Measurements from ENCODE around the gene TPX2. TPM values are rescaled to one million over a fixed set of nuclear protein-coding genes. Genes with fewer than 3 reads are reported as not detected.
"Not testable (repeated sequence)": the region's sequence is repeated elsewhere in the genome, so short reads cannot be mapped to it uniquely, and the experiment has no call there.

TPX2 gene
- total RNA-seq, 2 donors from 2014 or later = 122 to 142 TPM

- no peak within 1 kb of the TSS for H3K27ac Mint-ChIP-seq
- ATAC-seq (replicated peaks) = no peak
- H3K9me3 Mint-ChIP-seq = no peaks in the 10 kb centered on the region
- H3K36me3 Mint-ChIP-seq (ENCODE audit: low read depth) = no peaks in the 10 kb centered on the region
- H3K4me3 Mint-ChIP-seq = no peak within 1 kb of the TSS
- no peaks in the 10 kb centered on the region for H3K27me3 Mint-ChIP-seq
- H3K4me1 Mint-ChIP-seq = no peaks in the 10 kb centered on the region
Measured at GRCh38 chr20:31819083-31819784, 80.1 kb downstream of the TPX2 start, which contains the start of gene MYLK2. MYLK2 (plus strand) TSS chr20:31819356; CDS start chr20:31819581, 225 bp downstream.

GRCh38 chr20:31820228-31820627 is 81.1 kb downstream of the TPX2 start:
- Mint-ChIP-seq H3K9me3 (no peaks in the 10 kb centered on the region), H3K27me3 (no peaks in the 10 kb centered on the region)

GRCh38 chr20:31821427-31821826 is 82.3 kb downstream of the TPX2 start:
- Mint-ChIP-seq H3K4me1 (no peaks in the 10 kb centered on the region), H3K36me3 (ENCODE audit: low read depth) (no peaks in the 10 kb centered on the region), H3K9me3 (no peaks in the 10 kb centered on the region), H3K4me3 (no peak overlapping the region), H3K27ac (no peak overlapping the region), H3K27me3 (no peaks in the 10 kb centered on the region)
- no peak for ATAC-seq (replicated peaks)

More at GRCh38 chr20:31820228-31820627, 81.1 kb downstream of the TPX2 start:
- H3K4me1 Mint-ChIP-seq = no peaks in the 10 kb centered on the region
- H3K36me3 Mint-ChIP-seq (ENCODE audit: low read depth) = no peaks in the 10 kb centered on the region
- no peak for ATAC-seq (replicated peaks)
- H3K4me3 Mint-ChIP-seq = no peak overlapping the region
- no peak overlapping the region for H3K27ac Mint-ChIP-seq

- peak; percentile 84 for ATAC-seq (replicated peaks)
- peak overlapping the region; percentile 10 for H3K4me3 Mint-ChIP-seq
- no peaks in the 10 kb centered on the region for H3K4me1 Mint-ChIP-seq
- no peaks in the 10 kb centered on the region for H3K9me3 Mint-ChIP-seq
- H3K27ac Mint-ChIP-seq = no peak overlapping the region
- no peaks in the 10 kb centered on the region for H3K36me3 Mint-ChIP-seq (ENCODE audit: low read depth)
- H3K27me3 Mint-ChIP-seq = no peaks in the 10 kb centered on the region
Measured at GRCh38 chr20:31822421-31823330, 83.6 kb downstream of the TPX2 start.

- no peak for ATAC-seq (replicated peaks)
- Mint-ChIP-seq H3K9me3 (no peaks in the 10 kb centered on the region), H3K27me3 (no peaks in the 10 kb centered on the region), H3K27ac (no peak overlapping the region), H3K4me3 (no peak overlapping the region), H3K36me3 (ENCODE audit: low read depth) (no peaks in the 10 kb centered on the region), H3K4me1 (no peaks in the 10 kb centered on the region)
Measured at GRCh38 chr20:31823360-31824124, 84.5 kb downstream of the TPX2 start.

- Mint-ChIP-seq H3K36me3 (ENCODE audit: low read depth) (no peaks in the 10 kb centered on the region), H3K27ac (no peak overlapping the region)
Measured at GRCh38 chr20:31824125-31824485, 85.0 kb downstream of the TPX2 start.

GRCh38 chr20:31824554-31825313 is 85.6 kb downstream of the TPX2 start:
- no peak overlapping the region for H3K27ac Mint-ChIP-seq
- no peaks in the 10 kb centered on the region for H3K4me1 Mint-ChIP-seq
- no peaks in the 10 kb centered on the region for H3K27me3 Mint-ChIP-seq
- H3K36me3 Mint-ChIP-seq (ENCODE audit: low read depth) = no peaks in the 10 kb centered on the region
- no peak for ATAC-seq (replicated peaks)
- no peaks in the 10 kb centered on the region for H3K9me3 Mint-ChIP-seq
- no peak overlapping the region for H3K4me3 Mint-ChIP-seq

More at GRCh38 chr20:31824125-31824485, 85.0 kb downstream of the TPX2 start:
- Mint-ChIP-seq H3K4me3 (no peak overlapping the region), H3K4me1 (no peaks in the 10 kb centered on the region), H3K27me3 (no peaks in the 10 kb centered on the region), H3K9me3 (no peaks in the 10 kb centered on the region)
- no peak for ATAC-seq (replicated peaks)

- ATAC-seq (replicated peaks) = no peak
Measured at GRCh38 chr20:31826074-31826473, 87.0 kb downstream of the TPX2 start.

GRCh38 chr20:31827059-31827458 is 88.0 kb downstream of the TPX2 start:
- H3K27ac Mint-ChIP-seq = no peak overlapping the region

More at GRCh38 chr20:31826074-31826473, 87.0 kb downstream of the TPX2 start:
- Mint-ChIP-seq H3K4me1 (no peaks in the 10 kb centered on the region), H3K9me3 (no peaks in the 10 kb centered on the region), H3K4me3 (no peak overlapping the region), H3K36me3 (ENCODE audit: low read depth) (no peaks in the 10 kb centered on the region), H3K27ac (no peak overlapping the region), H3K27me3 (no peaks in the 10 kb centered on the region)

GRCh38 chr20:31828016-31828415 is 88.9 kb downstream of the TPX2 start:
- not testable (repeated sequence) for H3K4me3 Mint-ChIP-seq; H3K27me3 Mint-ChIP-seq; H3K4me1 Mint-ChIP-seq; H3K27ac Mint-ChIP-seq; H3K9me3 Mint-ChIP-seq; H3K36me3 Mint-ChIP-seq (ENCODE audit: low read depth); ATAC-seq (replicated peaks)

More at GRCh38 chr20:31827059-31827458, 88.0 kb downstream of the TPX2 start:
- ATAC-seq (replicated peaks) = no peak
- H3K9me3 Mint-ChIP-seq = no peaks in the 10 kb centered on the region
- no peaks in the 10 kb centered on the region for H3K4me1 Mint-ChIP-seq
- no peak overlapping the region for H3K4me3 Mint-ChIP-seq
- H3K27me3 Mint-ChIP-seq = no peaks in the 10 kb centered on the region
- H3K36me3 Mint-ChIP-seq (ENCODE audit: low read depth) = no peaks in the 10 kb centered on the region

- H3K36me3 Mint-ChIP-seq (ENCODE audit: low read depth) = no peaks in the 10 kb centered on the region
- no peak overlapping the region for H3K4me3 Mint-ChIP-seq
- ATAC-seq (replicated peaks) = no peak
- H3K4me1 Mint-ChIP-seq = no peaks in the 10 kb centered on the region
- peak overlapping the region; percentile 4 for H3K27ac Mint-ChIP-seq
- no peaks in the 10 kb centered on the region for H3K27me3 Mint-ChIP-seq
- H3K9me3 Mint-ChIP-seq = no peaks in the 10 kb centered on the region
Measured at GRCh38 chr20:31829731-31830130, 90.6 kb downstream of the TPX2 start.

- ATAC-seq (replicated peaks) = no peak
- H3K4me1 Mint-ChIP-seq = no peaks in the 10 kb centered on the region
- peak overlapping the region; percentile 4 for H3K27ac Mint-ChIP-seq
- H3K4me3 Mint-ChIP-seq = no peak overlapping the region
- no peaks in the 10 kb centered on the region for H3K27me3 Mint-ChIP-seq
- H3K36me3 Mint-ChIP-seq (ENCODE audit: low read depth) = no peaks in the 10 kb centered on the region
- no peaks in the 10 kb centered on the region for H3K9me3 Mint-ChIP-seq
Measured at GRCh38 chr20:31830406-31830981, 91.4 kb downstream of the TPX2 start.

GRCh38 chr20:31831211-31831610 is 92.1 kb downstream of the TPX2 start:
- no peaks in the 10 kb centered on the region for H3K9me3 Mint-ChIP-seq
- H3K4me3 Mint-ChIP-seq = no peak overlapping the region
- H3K36me3 Mint-ChIP-seq (ENCODE audit: low read depth) = no peaks in the 10 kb centered on the region
- no peak overlapping the region for H3K27ac Mint-ChIP-seq
- H3K27me3 Mint-ChIP-seq = no peaks in the 10 kb centered on the region
- H3K4me1 Mint-ChIP-seq = no peaks in the 10 kb centered on the region
- ATAC-seq (replicated peaks) = no peak
